ENCODE data around the gene RBM6. TPM values are rescaled to one million over a fixed set of nuclear protein-coding genes. Genes with fewer than 3 reads are reported as not detected.
A peak's percentile ranks its signal among the peaks of the same experiment; 100 is the strongest.

The RBM6 gene
- total RNA-seq, 4 donors from 2014 or later, result 89.7 to 256 (median 152) TPM

DNA sequence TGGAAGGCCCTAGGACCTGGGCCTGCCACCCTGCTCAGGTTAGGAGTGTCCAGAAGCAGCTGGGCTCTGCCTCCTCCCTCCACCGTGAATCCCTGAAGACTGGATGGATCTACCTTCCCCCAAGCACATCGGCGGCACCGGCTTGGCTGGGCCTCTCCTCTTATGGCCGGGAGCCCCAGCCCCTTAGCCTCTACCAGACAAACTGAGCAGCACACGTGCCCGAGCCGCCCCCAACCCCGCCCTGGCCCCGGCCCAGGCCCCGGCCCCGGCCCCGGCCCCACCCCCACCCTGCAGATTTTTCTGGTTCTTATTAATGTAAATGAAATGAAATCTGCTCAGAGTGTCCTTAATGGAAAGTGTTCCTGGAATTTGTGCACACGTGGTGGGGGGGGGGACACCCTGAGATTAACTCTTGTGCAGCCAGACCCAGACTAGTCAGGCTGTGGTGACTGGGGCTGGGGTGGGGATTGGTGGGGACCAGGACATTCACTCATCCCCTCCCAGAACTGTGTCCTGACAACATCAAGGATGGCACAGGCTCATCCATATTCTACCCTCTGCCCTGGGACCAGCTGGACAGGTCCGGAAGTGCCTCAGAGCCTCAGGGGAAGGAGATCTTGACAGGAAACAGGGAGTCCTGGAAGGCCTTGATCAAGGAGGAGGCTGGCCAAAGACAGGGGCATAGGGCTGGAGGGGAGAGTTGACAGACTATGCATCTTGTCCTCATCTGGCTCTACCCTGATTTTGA, 184.3 kb downstream of the RBM6 start:
- in situ Hi-C loops (cut with MboI; ENCODE audit: low pct_ligation_motif_present in 1 of 4, low pct_unique_long_range_greater_than_20kb in 1 of 4, low sequenced_read_pairs in 3 of 4) (loop anchor here in 3 of 4 donors (5.0 to 10.0 kb wide), 3 partner anchors 58 to 71 kb away; partner anchors contain the start of gene GNAT1 (in 1 of the 3)), intact Hi-C loops (cut with DNase I; ENCODE audit: low total_unique reads) (loop anchor here (10.0 kb wide), 1 partner anchor 151 kb away; the partner anchor contains the start of gene LSMEM2)
- WGBS, 2 donors (ENCODE audit: low coverage in 1 of 2), result 12% methylated on average over 12 of the region's 15 CpGs; no CpG with 5 or more reads in 1 of the 2 donors
- Histone ChIP-seq H3K4me3 (no peak overlapping the region), H3K4me1 (peaks cover 0 to 23% (median 10%) of the 10 kb centered on the region in 4 donors), H3K9me3 (no peaks in the 10 kb centered on the region), H3K27me3 (no peaks in the 10 kb centered on the region), H3K36me3 (peaks cover 0 to 5% (median 0%) of the 10 kb centered on the region in 4 donors), H3K27ac (no peak overlapping the region)
- TF ChIP-seq CTCF (IDR thresholded peaks at IDR 0.05) (no peak), POLR2A (IDR thresholded peaks at IDR 0.05) (no peak), POLR2AphosphoS5 (IDR thresholded peaks at IDR 0.05) (peak in 1 of 3 donors; percentile 4)
- no peak for DNase-seq

- no peak for DNase-seq
- H3K4me1 ChIP-seq, result peaks cover 0 to 23% (median 10%) of the 10 kb centered on the region in 4 donors
- in situ Hi-C loops (cut with MboI; ENCODE audit: low pct_ligation_motif_present in 1 of 4, low pct_unique_long_range_greater_than_20kb in 1 of 4, low sequenced_read_pairs in 3 of 4), result loop anchor here in 3 of 4 donors (5.0 to 10.0 kb wide), 3 partner anchors 58 to 70 kb away; partner anchors contain the start of gene GNAT1 (in 1 of the 3)
- no peak for TF ChIP-seq EP300 (IDR thresholded peaks at IDR 0.05; ENCODE audit: low read depth)
- no peak for TF ChIP-seq POLR2A (IDR thresholded peaks at IDR 0.05)
- TF ChIP-seq POLR2AphosphoS5 (IDR thresholded peaks at IDR 0.05), result no peak
- no peak for TF ChIP-seq CTCF (IDR thresholded peaks at IDR 0.05)
- no peaks in the 10 kb centered on the region for H3K9me3 ChIP-seq
- H3K4me3 ChIP-seq, result no peak overlapping the region
- H3K36me3 ChIP-seq, result peaks cover 0 to 3% (median 0%) of the 10 kb centered on the region in 4 donors
- intact Hi-C loops (cut with DNase I; ENCODE audit: low total_unique reads), result loop anchor here (10.0 kb wide), 1 partner anchor 150 kb away; the partner anchor contains the start of gene LSMEM2
- 76% methylated on average over 7 of the region's 12 CpGs; no CpG with 5 or more reads in 1 of the 2 donors for WGBS, 2 donors (ENCODE audit: low coverage in 1 of 2)
- no peak overlapping the region for H3K27ac ChIP-seq
- no peaks in the 10 kb centered on the region for H3K27me3 ChIP-seq
Observed at GRCh38 chr3:50124800-50125178, 184.8 kb downstream of the RBM6 start.

- Histone ChIP-seq H3K9me3 (no peaks in the 10 kb centered on the region), H3K27ac (no peak overlapping the region), H3K4me1 (peaks cover 0 to 23% (median 10%) of the 10 kb centered on the region in 4 donors), H3K27me3 (no peaks in the 10 kb centered on the region), H3K4me3 (no peak overlapping the region), H3K36me3 (no peaks in the 10 kb centered on the region)
- intact Hi-C loops (cut with DNase I; ENCODE audit: low total_unique reads), result loop anchor here (10.0 kb wide), 1 partner anchor 149 kb away; the partner anchor contains the start of gene LSMEM2
- in situ Hi-C loops (cut with MboI; ENCODE audit: low pct_ligation_motif_present in 1 of 4, low pct_unique_long_range_greater_than_20kb in 1 of 4, low sequenced_read_pairs in 3 of 4), result loop anchor here in 2 of 4 donors (10.0 kb wide), 2 partner anchors 59 to 69 kb away; partner anchors contain the start of gene GNAT1 (in 1 of the 2)
- no peak for DNase-seq
- 73 to 80% methylated on average over 1 to 8 of the region's 9 CpGs for WGBS, 2 donors (ENCODE audit: low coverage in 1 of 2)
- no peak for TF ChIP-seq EP300 (IDR thresholded peaks at IDR 0.05; ENCODE audit: low read depth)
- TF ChIP-seq CTCF (IDR thresholded peaks at IDR 0.05), result no peak
- TF ChIP-seq POLR2AphosphoS5 (IDR thresholded peaks at IDR 0.05), result no peak
- TF ChIP-seq POLR2A (IDR thresholded peaks at IDR 0.05), result no peak
Observed at GRCh38 chr3:50125541-50126286, 185.8 kb downstream of the RBM6 start.
